Measurements from ENCODE around the gene DLK1. TPM values are rescaled to one million over a fixed set of nuclear protein-coding genes. Genes with fewer than 3 reads are reported as not detected.

Gene DLK1
- total RNA-seq, 1 donor from 2014 or later, result 8.6 TPM

GRCh38 chr14:100767788-100768536 lies 41.3 kb downstream of the DLK1 start:
- intact Hi-C loops (cut with DNase I), result no loop called here
- TF ChIP-seq POLR2A (IDR thresholded peaks at IDR 0.05) (no peak), POLR2AphosphoS5 (IDR thresholded peaks at IDR 0.05; ENCODE audit: insufficient read depth in 1 of 2, low read depth in 1 of 2) (no peak)
- TF ChIP-seq, protein P1, sequence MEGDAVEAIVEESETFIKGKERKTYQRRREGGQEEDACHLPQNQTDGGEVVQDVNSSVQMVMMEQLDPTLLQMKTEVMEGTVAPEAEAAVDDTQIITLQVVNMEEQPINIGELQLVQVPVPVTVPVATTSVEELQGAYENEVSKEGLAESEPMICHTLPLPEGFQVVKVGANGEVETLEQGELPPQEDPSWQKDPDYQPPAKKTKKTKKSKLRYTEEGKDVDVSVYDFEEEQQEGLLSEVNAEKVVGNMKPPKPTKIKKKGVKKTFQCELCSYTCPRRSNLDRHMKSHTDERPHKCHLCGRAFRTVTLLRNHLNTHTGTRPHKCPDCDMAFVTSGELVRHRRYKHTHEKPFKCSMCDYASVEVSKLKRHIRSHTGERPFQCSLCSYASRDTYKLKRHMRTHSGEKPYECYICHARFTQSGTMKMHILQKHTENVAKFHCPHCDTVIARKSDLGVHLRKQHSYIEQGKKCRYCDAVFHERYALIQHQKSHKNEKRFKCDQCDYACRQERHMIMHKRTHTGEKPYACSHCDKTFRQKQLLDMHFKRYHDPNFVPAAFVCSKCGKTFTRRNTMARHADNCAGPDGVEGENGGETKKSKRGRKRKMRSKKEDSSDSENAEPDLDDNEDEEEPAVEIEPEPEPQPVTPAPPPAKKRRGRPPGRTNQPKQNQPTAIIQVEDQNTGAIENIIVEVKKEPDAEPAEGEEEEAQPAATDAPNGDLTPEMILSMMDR (IDR thresholded peaks at IDR 0.05), result no peak
- no peak for DNase-seq (ENCODE audit: extremely low spot score in 2 of 2)
- Histone ChIP-seq H3K9me3 (no peaks in the 10 kb centered on the region), H3K4me1 (no peaks in the 10 kb centered on the region), H3K36me3 (no peaks in the 10 kb centered on the region), H3K27ac (no peak overlapping the region), H3K4me3 (no peak overlapping the region), H3K27me3 (no peaks in the 10 kb centered on the region)

- no peaks in the 10 kb centered on the region for H3K4me1 ChIP-seq
- DNase-seq (ENCODE audit: extremely low spot score in 2 of 2), result no peak
- H3K9me3 ChIP-seq, result no peaks in the 10 kb centered on the region
- no peaks in the 10 kb centered on the region for H3K36me3 ChIP-seq
- intact Hi-C loops (cut with DNase I), result no loop called here
- TF ChIP-seq POLR2A (IDR thresholded peaks at IDR 0.05), result no peak
- TF ChIP-seq, protein P1 (IDR thresholded peaks at IDR 0.05), result no peak
- no peaks in the 10 kb centered on the region for H3K27me3 ChIP-seq
- H3K4me3 ChIP-seq, result no peak overlapping the region
- H3K27ac ChIP-seq, result no peak overlapping the region
Measured at GRCh38 chr14:100769035-100769939, 42.6 kb downstream of the DLK1 start.

GRCh38 chr14:100770046-100770445 lies 43.4 kb downstream of the DLK1 start:
- Histone ChIP-seq H3K27me3 (no peaks in the 10 kb centered on the region), H3K4me3 (no peak overlapping the region)

GRCh38 chr14:100770605-100771120 lies 44.0 kb downstream of the DLK1 start:
- H3K4me3 ChIP-seq, result no peak overlapping the region
- H3K27me3 ChIP-seq, result no peaks in the 10 kb centered on the region
- no peak for DNase-seq (ENCODE audit: extremely low spot score in 2 of 2)
- no peak for TF ChIP-seq POLR2AphosphoS5 (IDR thresholded peaks at IDR 0.05; ENCODE audit: insufficient read depth in 1 of 2, low read depth in 1 of 2)
- TF ChIP-seq POLR2A (IDR thresholded peaks at IDR 0.05), result no peak
- TF ChIP-seq, protein P1 (IDR thresholded peaks at IDR 0.05), result no peak
- no peaks in the 10 kb centered on the region for H3K4me1 ChIP-seq
- H3K9me3 ChIP-seq, result no peaks in the 10 kb centered on the region
- no peak overlapping the region for H3K27ac ChIP-seq
- H3K36me3 ChIP-seq, result no peaks in the 10 kb centered on the region
- intact Hi-C loops (cut with DNase I), result no loop called here

More at GRCh38 chr14:100770046-100770445, 43.4 kb downstream of the DLK1 start:
- TF ChIP-seq, protein P1 (IDR thresholded peaks at IDR 0.05), result no peak
- no peak for TF ChIP-seq POLR2A (IDR thresholded peaks at IDR 0.05)
- no peak for TF ChIP-seq POLR2AphosphoS5 (IDR thresholded peaks at IDR 0.05; ENCODE audit: insufficient read depth in 1 of 2, low read depth in 1 of 2)
- DNase-seq (ENCODE audit: extremely low spot score in 2 of 2), result no peak
- intact Hi-C loops (cut with DNase I), result no loop called here
- Histone ChIP-seq H3K9me3 (no peaks in the 10 kb centered on the region), H3K36me3 (no peaks in the 10 kb centered on the region), H3K27ac (no peak overlapping the region), H3K4me1 (no peaks in the 10 kb centered on the region)

All from vagina (tissue), 2 donors.